ENCODE results near the gene HDAC9.

GRCh38 chr7:18468795-18469194 is 26.8 kb upstream of the HDAC9 start:
- no peak for TF ChIP-seq CTCF (IDR thresholded peaks at IDR 0.05; ENCODE audit: borderline replicate concordance, extremely low read depth, low read length, poor library complexity, severe bottlenecking)
- no peak for TF ChIP-seq EZH2 (IDR thresholded peaks at IDR 0.05; ENCODE audit: borderline replicate concordance, low read depth, low read length, severe bottlenecking)

All from DND-41 (cell line).